Measurements from ENCODE around the gene CDYL2.
A peak's percentile ranks its signal among the peaks of the same experiment; 100 is the strongest.
"Not testable (repeated sequence)": the region's sequence is repeated elsewhere in the genome, so short reads cannot be mapped to it uniquely, and the experiment has no call there.

CDYL2 gene

GRCh38 chr16:80671281-80671849, 133.0 kb downstream of the CDYL2 start:
- DNase-seq (ENCODE audit: low read depth in 2 of 2), result no peak

- peak in 1 of 2 donors; percentile 10 for DNase-seq (ENCODE audit: low read depth in 2 of 2)
Measured at GRCh38 chr16:80670170-80670865, 134.1 kb downstream of the CDYL2 start.

GRCh38 chr16:80669673-80670072, 134.7 kb downstream of the CDYL2 start:
- DNase-seq (ENCODE audit: low read depth in 2 of 2), result no peak

GRCh38 chr16:80667925-80668324, 136.5 kb downstream of the CDYL2 start:
- no peak for DNase-seq (ENCODE audit: low read depth in 2 of 2)

- no peak for DNase-seq (ENCODE audit: low read depth in 2 of 2)
Measured at GRCh38 chr16:80667251-80667560, 137.2 kb downstream of the CDYL2 start.

GRCh38 chr16:80666378-80667250, 137.8 kb downstream of the CDYL2 start:
- no peak for DNase-seq (ENCODE audit: low read depth in 2 of 2)

GRCh38 chr16:80665356-80665755, 139.0 kb downstream of the CDYL2 start:
- no peak for DNase-seq (ENCODE audit: low read depth in 2 of 2)

GRCh38 chr16:80664786-80665185, 139.6 kb downstream of the CDYL2 start:
- no peak for DNase-seq (ENCODE audit: low read depth in 2 of 2)

GRCh38 chr16:80664226-80664625, 140.2 kb downstream of the CDYL2 start:
- DNase-seq (ENCODE audit: low read depth in 2 of 2), result no peak

- no peak for DNase-seq (ENCODE audit: low read depth in 2 of 2)
Measured at GRCh38 chr16:80663078-80663477, 141.3 kb downstream of the CDYL2 start.

GRCh38 chr16:80659865-80660264, 144.5 kb downstream of the CDYL2 start:
- DNase-seq (ENCODE audit: low read depth in 2 of 2), result no peak

GRCh38 chr16:80656711-80657150, 147.7 kb downstream of the CDYL2 start:
- no peak for DNase-seq (ENCODE audit: low read depth in 2 of 2)

GRCh38 chr16:80656161-80656560, 148.2 kb downstream of the CDYL2 start:
- DNase-seq (ENCODE audit: low read depth in 2 of 2), result no peak

- no peak for DNase-seq (ENCODE audit: low read depth in 2 of 2)
Measured at GRCh38 chr16:80655751-80656150, 148.6 kb downstream of the CDYL2 start.

- no peak for DNase-seq (ENCODE audit: low read depth in 2 of 2)
Measured at GRCh38 chr16:80654094-80654862, 150.1 kb downstream of the CDYL2 start.

GRCh38 chr16:80652441-80652840, 152.0 kb downstream of the CDYL2 start:
- no peak for DNase-seq (ENCODE audit: low read depth in 2 of 2)

- DNase-seq (ENCODE audit: low read depth in 2 of 2), result not testable (repeated sequence)
Measured at GRCh38 chr16:80650281-80650680, 154.1 kb downstream of the CDYL2 start.

GRCh38 chr16:80640316-80640715, 164.1 kb downstream of the CDYL2 start:
- no peak for DNase-seq (ENCODE audit: low read depth in 2 of 2)

GRCh38 chr16:80639636-80640035, 164.8 kb downstream of the CDYL2 start:
- no peak for DNase-seq (ENCODE audit: low read depth in 2 of 2)

- DNase-seq (ENCODE audit: low read depth in 2 of 2), result no peak
Measured at GRCh38 chr16:80637621-80638020, 166.8 kb downstream of the CDYL2 start.

- no peak for DNase-seq (ENCODE audit: low read depth in 2 of 2)
Measured at GRCh38 chr16:80631581-80631980, 172.8 kb downstream of the CDYL2 start.

- no peak for DNase-seq (ENCODE audit: low read depth in 2 of 2)
Measured at GRCh38 chr16:80628254-80628653, 176.1 kb downstream of the CDYL2 start.

All from stimulated activated CD8-positive, alpha-beta memory T cell treated with anti-CD3 and anti-CD28 coated beads, Interleukin-15, amount 100 ng/mL, for 4 hours (primary cell).